B cell (primary cell): ENCODE results near the gene SLC25A25. TPM values are rescaled to one million over a fixed set of nuclear protein-coding genes. Genes with fewer than 3 reads are reported as not detected.

Experiments
- ATAC-seq: fragments of 200-7000 bp; cut with Tn5 transposase; one replicate; pipeline ENCODE4 v1.10.0; 2021; ENCODE audit warnings: low read depth, mild to moderate bottlenecking, moderate number of reproducible peaks, moderate library complexity
- CTCF ChIA-PET: fragments of 350-600 bp; sonication (Branson Sonifier 250); formaldehyde crosslinking; loops from one replicate; lab custom pipeline; 2021; ENCODE audit warnings: antibody characterized with exemption, inconsistent platforms; lab: Charles Lee
- POLR2A ChIA-PET: fragments of 350-600 bp; sonication (Branson Sonifier 250); formaldehyde crosslinking; loops from one replicate; lab custom pipeline; 2021; ENCODE audit warnings: antibody characterized with exemption; lab: Charles Lee
- DNase-seq: peaks from one replicate; pipeline ENCODE4 v3.0.0; 2013
- H2AFZ ChIP-seq: 2 replicates; pipeline ENCODE4 v1.6.1; 2012; ENCODE audit warnings: mild to moderate bottlenecking, low read depth, low read length; ENCODE audit not compliant: insufficient read depth, poor library complexity, severe bottlenecking
- H3K27ac ChIP-seq, 2 donors: 1 replicate in 1 of 2; 2 replicates in 1 of 2; pipeline ENCODE4 v1.5.1; 2012 to 2013; ENCODE audit warnings: low read length in 2 of 2, mild to moderate bottlenecking in 2 of 2, moderate library complexity in 1 of 2
- H3K27me3 ChIP-seq, 4 experiments: fragments of 200-600 bp in 1 of 4; sonication (generic) in 1 of 4; replicated peaks in 1 of 4; 1 replicate in 2 of 4; 2 replicates in 2 of 4; pipeline versions ENCODE4 v1.6.1 to v1.7.0; 2013 to 2016; ENCODE audit warnings: low read length in 3 of 4, mild to moderate bottlenecking in 2 of 4, mixed read lengths in 1 of 4, moderate library complexity in 1 of 4; ENCODE audit not compliant: insufficient read depth in 4 of 4, control insufficient read depth in 3 of 4; ENCODE audit errors: control extremely low read depth in 1 of 4
- H3K36me3 ChIP-seq, 2 experiments: replicated peaks in 1 of 2; 1 replicate in 1 of 2; 2 replicates in 1 of 2; pipeline versions ENCODE4 v1.6.1 to v1.7.1; 2013; ENCODE audit warnings: low read length in 1 of 2; ENCODE audit not compliant: insufficient read depth in 2 of 2, control insufficient read depth in 1 of 2; ENCODE audit errors: control extremely low read depth in 1 of 2, extremely low read depth in 1 of 2
- H3K4me1 ChIP-seq, 2 donors: fragments of 200-600 bp in 1 of 2; sonication (generic) in 1 of 2; 1 replicate in 1 of 2; 2 replicates in 1 of 2; pipeline versions ENCODE4 v1.5.1 to v1.6.1; 2013 to 2017; ENCODE audit warnings: low read length in 2 of 2; ENCODE audit not compliant: control insufficient read depth in 2 of 2, insufficient read depth in 2 of 2
- H3K4me2 ChIP-seq: replicated peaks from 2 replicates; pipeline ENCODE3; 2012; ENCODE audit warnings: mild to moderate bottlenecking, low read depth, low read length; ENCODE audit not compliant: poor library complexity, severe bottlenecking
- H3K4me3 ChIP-seq, 5 experiments: fragments of 200-600 bp in 1 of 5; sonication (generic) in 1 of 5; 1 replicate in 3 of 5; 2 replicates in 2 of 5; pipeline versions ENCODE4 v1.5.1 to v1.7.0; 2011 to 2016; ENCODE audit warnings: low read length in 4 of 5, mild to moderate bottlenecking in 4 of 5, low read depth in 2 of 5, control low read depth in 1 of 5, moderate library complexity in 1 of 5; ENCODE audit not compliant: insufficient read depth in 1 of 5; ENCODE audit errors: control extremely low read depth in 1 of 5, extremely low read depth in 1 of 5
- H3K79me2 ChIP-seq: fragments of 200-600 bp; sonication (generic); one replicate; pipeline ENCODE4 v1.6.0; 2016; ENCODE audit warnings: low read length; ENCODE audit not compliant: control insufficient read depth, insufficient read depth
- H3K9ac ChIP-seq: fragments of 200-600 bp; sonication (generic); 2 replicates; pipeline ENCODE4 v1.6.1; 2017; ENCODE audit warnings: mild to moderate bottlenecking, low read length, moderate library complexity
- H3K9me3 ChIP-seq, 3 donors: one replicate each; pipeline versions ENCODE4 v1.6.1 to v1.7.1; 2013; ENCODE audit warnings: low read length in 2 of 3; ENCODE audit not compliant: control insufficient read depth in 2 of 3, insufficient read depth in 1 of 3; ENCODE audit errors: control extremely low read depth in 1 of 3
- H4K20me1 ChIP-seq: 2 replicates; pipeline ENCODE4 v1.6.0; 2012; ENCODE audit warnings: mild to moderate bottlenecking, low read length; ENCODE audit not compliant: insufficient read depth, control insufficient read depth, poor library complexity, severe bottlenecking
- H3K27ac Mint-ChIP-seq: one replicate; pipeline ENCODE4 v1.8.0; 2021; ENCODE audit warnings: mixed read lengths
- H3K27me3 Mint-ChIP-seq: one replicate; pipeline ENCODE4 v1.8.0; 2021; ENCODE audit warnings: mixed read lengths
- H3K4me1 Mint-ChIP-seq: one replicate; pipeline ENCODE4 v1.8.0; 2021; ENCODE audit warnings: mixed read lengths
- H3K4me3 Mint-ChIP-seq: one replicate; pipeline ENCODE4 v1.8.0; 2021; ENCODE audit warnings: mixed read lengths
- H3K9me3 Mint-ChIP-seq: one replicate; pipeline ENCODE4 v1.8.0; 2022; ENCODE audit warnings: mixed read lengths; ENCODE audit not compliant: insufficient read depth
- EZH2 ChIP-seq: IDR thresholded peaks from 2 replicates; pipeline ENCODE4 v1.6.1; 2012; ENCODE audit warnings: borderline replicate concordance, low read depth, mild to moderate bottlenecking, moderate library complexity, low read length; ENCODE audit not compliant: insufficient read depth, poor library complexity, severe bottlenecking
- WGBS: methylation state at CpG from one replicate; pipeline ENCODE4 v1.1.5; 2013; ENCODE audit warnings: missing lambda C conversion rate; ENCODE audit not compliant: insufficient coverage; 5-methylcytosine and 5-hydroxymethylcytosine counted together
- intact Hi-C: fragments of 100-400 bp; cut with micrococcal nuclease; formaldehyde crosslinking; loops from one replicate; pipeline ENCODE4 v1.10.0; 2022
- polyA plus RNA-seq: library from polyadenylated mRNA; depleted of rRNA; stranded (reverse); fragments of >200 nt; gene quantifications from 2 replicates; pipeline ENCODE4 v1.2.3, GENCODE V29; 2012
- total RNA-seq, 2 donors: library from RNA; stranded (reverse); fragments of 120-200 nt in 1 of 2; gene quantifications; 1 replicate in 1 of 2; 2 replicates in 1 of 2; pipeline versions ENCODE4 v1.2.3 to v1.2.4, GENCODE V29; 2013 to 2022
- TF ChIP-seq, protein P1 (sequence below): fragments of 200-600 bp; IDR thresholded peaks from one replicate; pipeline ENCODE4 v1.8.0; 2022; ENCODE audit warnings: antibody characterized with exemption, mild to moderate bottlenecking

The SLC25A25 gene
- total and polyA plus RNA-seq, 2 donors (not counting 1 experiment from before 2014, with no cell fraction given): 12.1 to 18.6 TPM

DNA sequence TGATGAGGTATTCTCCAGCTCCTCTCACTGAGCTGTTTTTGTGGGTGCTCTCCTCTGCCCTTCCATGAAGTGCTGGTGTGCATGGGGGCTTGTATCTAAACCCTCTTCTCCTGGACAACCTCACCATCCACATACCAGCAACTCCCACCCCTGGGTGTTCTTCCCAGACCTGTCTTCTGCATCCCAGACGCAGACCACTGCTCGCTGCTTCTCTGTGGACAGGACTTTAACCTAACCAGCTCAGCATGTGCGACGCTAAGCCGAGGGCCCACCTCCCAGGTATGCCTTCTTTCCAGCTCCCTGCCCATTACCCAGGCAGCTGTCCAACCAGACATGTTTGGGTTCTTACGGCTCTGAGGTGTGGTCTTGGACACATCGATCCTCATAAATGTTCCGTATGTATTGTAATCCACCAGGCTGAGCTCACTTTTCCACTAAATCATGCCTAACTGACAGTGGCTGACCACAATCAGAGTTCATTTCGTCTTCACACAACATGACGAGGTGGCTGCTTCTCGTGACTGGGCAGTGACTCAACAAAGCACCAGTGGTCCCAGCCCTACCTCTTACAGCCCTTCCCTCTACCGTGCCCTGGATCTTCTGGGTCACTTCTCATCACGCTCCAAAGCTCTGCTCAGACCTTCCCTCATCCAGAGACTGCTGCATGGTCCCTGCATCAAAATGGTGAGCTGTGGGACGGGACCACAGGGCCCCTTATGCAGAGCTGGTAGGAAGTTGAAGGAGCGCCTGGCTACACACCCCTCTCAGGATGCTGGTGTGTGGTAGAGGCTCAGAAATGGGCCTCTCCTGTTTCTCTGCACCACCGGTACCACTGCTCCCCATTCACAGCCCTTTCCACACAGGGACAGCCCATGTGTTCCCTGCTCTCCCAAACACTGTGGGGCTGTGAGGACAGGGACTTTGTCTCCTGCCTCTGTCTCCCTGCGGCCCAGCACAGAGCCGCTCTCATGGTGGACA lies 69.1 kb downstream of the SLC25A25 start:
- Histone ChIP-seq H2AFZ (no peak overlapping the region), H3K4me3 (no peak overlapping the region), H3K27ac (no peak overlapping the region), H3K79me2 (no peaks in the 10 kb centered on the region), H4K20me1 (no peaks in the 10 kb centered on the region), H3K4me2 (no peak overlapping the region), H3K4me1 (peaks cover 0 to 9% of the 10 kb centered on the region in 2 donors), H3K9ac (no peak overlapping the region), H3K36me3 (no peaks in the 10 kb centered on the region), H3K9me3 (no peaks in the 10 kb centered on the region), H3K27me3 (peaks cover 0 to 3% (median 0%) of the 10 kb centered on the region in 4 experiments)
- CTCF ChIA-PET: no interaction called here
- DNase-seq (no peak), ATAC-seq (no peak)
- 84% methylated on average over 15 of the region's 18 CpGs for WGBS
- no peak overlapping the region for H3K4me3 Mint-ChIP-seq
- H3K27ac Mint-ChIP-seq: no peak overlapping the region
- H3K9me3 Mint-ChIP-seq: no peaks in the 10 kb centered on the region
- H3K27me3 Mint-ChIP-seq: peaks cover 27% of the 10 kb centered on the region
- TF ChIP-seq EZH2: no peak
- TF ChIP-seq, protein P1, sequence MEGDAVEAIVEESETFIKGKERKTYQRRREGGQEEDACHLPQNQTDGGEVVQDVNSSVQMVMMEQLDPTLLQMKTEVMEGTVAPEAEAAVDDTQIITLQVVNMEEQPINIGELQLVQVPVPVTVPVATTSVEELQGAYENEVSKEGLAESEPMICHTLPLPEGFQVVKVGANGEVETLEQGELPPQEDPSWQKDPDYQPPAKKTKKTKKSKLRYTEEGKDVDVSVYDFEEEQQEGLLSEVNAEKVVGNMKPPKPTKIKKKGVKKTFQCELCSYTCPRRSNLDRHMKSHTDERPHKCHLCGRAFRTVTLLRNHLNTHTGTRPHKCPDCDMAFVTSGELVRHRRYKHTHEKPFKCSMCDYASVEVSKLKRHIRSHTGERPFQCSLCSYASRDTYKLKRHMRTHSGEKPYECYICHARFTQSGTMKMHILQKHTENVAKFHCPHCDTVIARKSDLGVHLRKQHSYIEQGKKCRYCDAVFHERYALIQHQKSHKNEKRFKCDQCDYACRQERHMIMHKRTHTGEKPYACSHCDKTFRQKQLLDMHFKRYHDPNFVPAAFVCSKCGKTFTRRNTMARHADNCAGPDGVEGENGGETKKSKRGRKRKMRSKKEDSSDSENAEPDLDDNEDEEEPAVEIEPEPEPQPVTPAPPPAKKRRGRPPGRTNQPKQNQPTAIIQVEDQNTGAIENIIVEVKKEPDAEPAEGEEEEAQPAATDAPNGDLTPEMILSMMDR: no peak
- intact Hi-C loops: no loop called here
- POLR2A ChIA-PET: interaction anchor here (1.1 kb wide), 1 partner anchor 9 kb away, joined by 3 read pairs; no protein-coding TSS in a partner anchor
- no peaks in the 10 kb centered on the region for H3K4me1 Mint-ChIP-seq

DNA sequence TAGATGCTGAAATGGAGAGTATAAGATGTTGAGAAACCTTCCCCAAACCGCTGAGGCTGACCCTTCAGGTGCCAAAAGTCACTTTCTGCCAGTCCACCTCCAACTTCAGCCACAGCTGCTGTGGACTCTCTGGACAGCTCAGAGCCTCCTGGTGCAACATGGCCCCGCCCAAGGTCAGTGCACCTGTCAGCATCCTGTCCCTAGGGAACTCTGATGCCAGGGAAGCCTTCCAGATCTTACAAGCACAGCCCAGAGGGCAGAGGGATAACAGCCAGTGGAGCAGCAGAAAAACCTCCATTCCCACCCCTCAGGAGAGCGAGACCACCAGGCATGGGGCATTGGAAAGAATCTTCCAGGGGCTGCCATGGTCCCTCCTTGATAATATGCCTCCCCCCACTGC lies 70.0 kb downstream of the SLC25A25 start:
- no peak for DNase-seq
- no peaks in the 10 kb centered on the region for H3K9me3 Mint-ChIP-seq
- 88% methylated on average over 2 of the region's 3 CpGs for WGBS
- ATAC-seq: no peak
- no peak overlapping the region for H3K27ac ChIP-seq
- no peaks in the 10 kb centered on the region for H4K20me1 ChIP-seq
- intact Hi-C loops: no loop called here
- H3K27me3 ChIP-seq: peaks cover 0 to 3% (median 0%) of the 10 kb centered on the region in 4 experiments
- no peak overlapping the region for H3K9ac ChIP-seq
- no peaks in the 10 kb centered on the region for H3K36me3 ChIP-seq
- TF ChIP-seq, protein P1: no peak
- no peak for TF ChIP-seq EZH2
- POLR2A ChIA-PET: interaction anchor here (1.1 kb wide), 1 partner anchor 9 kb away, joined by 3 read pairs; no protein-coding TSS in a partner anchor
- H3K27me3 Mint-ChIP-seq: peaks cover 23% of the 10 kb centered on the region
- H3K4me3 Mint-ChIP-seq: no peak overlapping the region
- no peak overlapping the region for H2AFZ ChIP-seq
- no peaks in the 10 kb centered on the region for H3K79me2 ChIP-seq
- no peak overlapping the region for H3K4me3 ChIP-seq
- no peaks in the 10 kb centered on the region for H3K4me1 Mint-ChIP-seq
- no peaks in the 10 kb centered on the region for H3K9me3 ChIP-seq
- CTCF ChIA-PET: no interaction called here
- peaks cover 0 to 9% of the 10 kb centered on the region in 2 donors for H3K4me1 ChIP-seq
- H3K27ac Mint-ChIP-seq: no peak overlapping the region
- H3K4me2 ChIP-seq: no peak overlapping the region
